GM12875 (cell line): ENCODE measurements around the gene AVPR1B.

Source experiments
- H3K4me3 ChIP-seq: one replicate; pipeline ENCODE4 v1.5.1; 2011; ENCODE audit warnings: low read depth, low read length, control low read depth
- CTCF ChIP-seq: IDR thresholded peaks from 2 replicates; pipeline ENCODE4 v1.5.1; 2011; ENCODE audit warnings: low read depth, mild to moderate bottlenecking, control low read depth, inconsistent platforms, low read length, moderate library complexity, borderline replicate concordance; ENCODE audit not compliant: insufficient read depth

Gene AVPR1B

GRCh38 chr1:206062464-206062863 lies 54.7 kb downstream of the AVPR1B start:
- no peak overlapping the region for H3K4me3 ChIP-seq
- TF ChIP-seq CTCF = no peak

GRCh38 chr1:206060844-206061243 lies 56.3 kb downstream of the AVPR1B start:
- no peak for TF ChIP-seq CTCF
- no peak overlapping the region for H3K4me3 ChIP-seq
